ENCODE data around the gene RAG1.

RAG1 gene

DNA sequence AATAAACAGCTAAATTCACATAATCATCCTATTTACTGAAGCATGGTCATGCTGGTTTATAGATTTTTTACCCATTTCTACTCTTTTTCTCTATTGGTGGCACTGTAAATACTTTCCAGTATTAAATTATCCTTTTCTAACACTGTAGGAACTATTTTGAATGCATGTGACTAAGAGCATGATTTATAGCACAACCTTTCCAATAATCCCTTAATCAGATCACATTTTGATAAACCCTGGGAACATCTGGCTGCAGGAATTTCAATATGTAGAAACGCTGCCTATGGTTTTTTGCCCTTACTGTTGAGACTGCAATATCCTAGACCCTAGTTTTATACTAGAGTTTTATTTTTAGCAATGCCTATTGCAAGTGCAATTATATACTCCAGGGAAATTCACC is 10.7 kb downstream of the RAG1 start:
- no peak overlapping the region for H3K4me3 ChIP-seq (ENCODE audit: low read length)
- no peak for DNase-seq
- no peaks in the 10 kb centered on the region for H3K4me1 ChIP-seq (ENCODE audit: low read length)
- H3K9ac ChIP-seq (ENCODE audit: low read length) = no peak overlapping the region
- no peaks in the 10 kb centered on the region for H3K36me3 ChIP-seq (replicated peaks; ENCODE audit: insufficient read depth, low read length)
- H3K27ac ChIP-seq (ENCODE audit: low read length) = no peak overlapping the region
- H3F3A ChIP-seq (ENCODE audit: insufficient read depth, low read length) = no peaks in the 10 kb centered on the region
- H2AFZ ChIP-seq (ENCODE audit: low read length) = no peak overlapping the region
- no peaks in the 10 kb centered on the region for H4K20me1 ChIP-seq (ENCODE audit: insufficient read depth, low read length)
- H3K9me2 ChIP-seq (replicated peaks; ENCODE audit: insufficient read depth, low read length) = no peaks in the 10 kb centered on the region
- H3K79me2 ChIP-seq (ENCODE audit: low read length) = no peaks in the 10 kb centered on the region
- H3K4me2 ChIP-seq (ENCODE audit: low read depth, low read length) = no peak overlapping the region
- TF ChIP-seq EZH2phosphoT487 (IDR thresholded peaks at IDR 0.05; ENCODE audit: low read length) (no peak), EZH2 (optimal IDR thresholded peaks at IDR 0.05; ENCODE audit: low read depth, low read length) (no peak), CTCF (IDR thresholded peaks at IDR 0.05; ENCODE audit: low read length) (no peak)
- no peaks in the 10 kb centered on the region for H3K27me3 ChIP-seq (replicated peaks; ENCODE audit: insufficient read depth, low read length)
- no peaks in the 10 kb centered on the region for H3K9me3 ChIP-seq (replicated peaks; ENCODE audit: insufficient read depth, low read length)

GRCh38 chr11:36581536-36581935 is 13.7 kb downstream of the RAG1 start:
- no peak for DNase-seq
- TF ChIP-seq EZH2phosphoT487 (IDR thresholded peaks at IDR 0.05; ENCODE audit: low read length) = no peak
- TF ChIP-seq CTCF (IDR thresholded peaks at IDR 0.05; ENCODE audit: low read length) = no peak
- no peak for TF ChIP-seq EZH2 (optimal IDR thresholded peaks at IDR 0.05; ENCODE audit: low read depth, low read length)
- no peaks in the 10 kb centered on the region for H3K79me2 ChIP-seq (ENCODE audit: low read length)

DNA sequence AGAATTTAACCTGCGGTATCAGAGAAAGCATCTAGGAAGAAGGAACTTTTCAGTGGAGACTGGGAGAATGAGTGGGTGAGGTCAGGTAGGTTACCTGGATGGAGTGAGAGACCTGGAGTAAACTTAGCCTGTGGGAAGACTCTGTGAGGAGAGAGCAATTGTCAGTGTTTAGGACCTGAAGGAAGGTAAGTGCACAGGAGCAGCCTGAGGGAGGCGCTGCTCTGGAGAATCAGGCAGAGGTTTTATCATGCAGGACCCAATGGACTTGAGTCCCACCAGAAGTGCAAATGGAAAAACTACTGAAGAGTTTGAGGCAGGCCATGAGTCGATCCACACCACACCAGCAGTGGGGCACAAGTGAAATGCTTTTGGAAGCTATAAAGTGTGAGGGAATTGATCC is 15.9 kb downstream of the RAG1 start:
- no peaks in the 10 kb centered on the region for H3K9me2 ChIP-seq (replicated peaks; ENCODE audit: insufficient read depth, low read length)
- no peaks in the 10 kb centered on the region for H3K36me3 ChIP-seq (replicated peaks; ENCODE audit: insufficient read depth, low read length)
- H3K9ac ChIP-seq (ENCODE audit: low read length) = no peak overlapping the region
- H3F3A ChIP-seq (ENCODE audit: insufficient read depth, low read length) = no peaks in the 10 kb centered on the region
- no peaks in the 10 kb centered on the region for H3K27me3 ChIP-seq (replicated peaks; ENCODE audit: insufficient read depth, low read length)
- no peaks in the 10 kb centered on the region for H3K9me3 ChIP-seq (replicated peaks; ENCODE audit: insufficient read depth, low read length)
- H3K4me1 ChIP-seq (ENCODE audit: low read length) = no peaks in the 10 kb centered on the region
- H3K79me2 ChIP-seq (ENCODE audit: low read length) = no peaks in the 10 kb centered on the region
- no peak overlapping the region for H3K4me3 ChIP-seq (ENCODE audit: low read length)
- TF ChIP-seq EZH2phosphoT487 (IDR thresholded peaks at IDR 0.05; ENCODE audit: low read length) = no peak
- TF ChIP-seq CTCF (IDR thresholded peaks at IDR 0.05; ENCODE audit: low read length) = no peak
- no peak for TF ChIP-seq EZH2 (optimal IDR thresholded peaks at IDR 0.05; ENCODE audit: low read depth, low read length)
- H4K20me1 ChIP-seq (ENCODE audit: insufficient read depth, low read length) = no peaks in the 10 kb centered on the region
- H3K4me2 ChIP-seq (ENCODE audit: low read depth, low read length) = no peak overlapping the region
- H3K27ac ChIP-seq (ENCODE audit: low read length) = no peak overlapping the region
- no peak for DNase-seq
- no peak overlapping the region for H2AFZ ChIP-seq (ENCODE audit: low read length)

More at GRCh38 chr11:36581536-36581935, 13.7 kb downstream of the RAG1 start:
- Histone ChIP-seq H3F3A (ENCODE audit: insufficient read depth, low read length) (no peaks in the 10 kb centered on the region), H3K4me1 (ENCODE audit: low read length) (no peaks in the 10 kb centered on the region), H3K9me2 (replicated peaks; ENCODE audit: insufficient read depth, low read length) (no peaks in the 10 kb centered on the region), H3K4me2 (ENCODE audit: low read depth, low read length) (no peak overlapping the region), H3K36me3 (replicated peaks; ENCODE audit: insufficient read depth, low read length) (no peaks in the 10 kb centered on the region), H3K9me3 (replicated peaks; ENCODE audit: insufficient read depth, low read length) (no peaks in the 10 kb centered on the region), H3K27ac (ENCODE audit: low read length) (no peak overlapping the region), H2AFZ (ENCODE audit: low read length) (no peak overlapping the region), H3K9ac (ENCODE audit: low read length) (no peak overlapping the region), H3K4me3 (ENCODE audit: low read length) (no peak overlapping the region), H4K20me1 (ENCODE audit: insufficient read depth, low read length) (no peaks in the 10 kb centered on the region), H3K27me3 (replicated peaks; ENCODE audit: insufficient read depth, low read length) (no peaks in the 10 kb centered on the region)
